H1 (cell line): ENCODE data around the gene FAM162B. TPM values are rescaled to one million over a fixed set of nuclear protein-coding genes. Genes with fewer than 3 reads are reported as not detected.

ENCODE experiments used
- CTCF ChIA-PET: fragments of 300-600 bp; sonication (Branson Sonifier 250); formaldehyde crosslinking; loops from one replicate; lab custom pipeline; 2021; ENCODE audit not compliant: partially characterized antibody; lab: Charles Lee
- POLR2A ChIA-PET: fragments of 300-600 bp; sonication (Branson Sonifier 250); formaldehyde crosslinking; loops from one replicate; lab custom pipeline; 2021; ENCODE audit warnings: inconsistent platforms; ENCODE audit not compliant: partially characterized antibody; lab: Charles Lee
- DNase-seq, 2 experiments: peaks; one replicate each; pipeline versions ENCODE4 v3.0.0 to v3.0.0-alpha.2; 2010 to 2022; ENCODE audit warnings: low spot score in 2 of 2, low read depth in 1 of 2, mixed read lengths in 1 of 2
- FAIRE-seq: peaks from 2 replicates; lab custom pipeline; 2011; peaks lifted over from hg19 to GRCh38; lab: Jason Lieb, UNC
- H2AFZ ChIP-seq: 2 replicates; pipeline ENCODE4 v1.8.1; 2012; ENCODE audit warnings: low read length, inconsistent platforms
- H2AK5ac ChIP-seq: 2 replicates; pipeline ENCODE4 v1.6.1; 2013; ENCODE audit warnings: low read depth, low read length
- H2BK120ac ChIP-seq: replicated peaks from 2 replicates; pipeline ENCODE3; 2013; ENCODE audit warnings: low read depth, low read length, inconsistent platforms
- H2BK12ac ChIP-seq: 2 replicates; pipeline ENCODE4 v1.6.1; 2013; ENCODE audit warnings: low read depth, low read length
- H2BK15ac ChIP-seq: 2 replicates; pipeline ENCODE4 v1.6.1; 2013; ENCODE audit warnings: low read length
- H2BK20ac ChIP-seq: 2 replicates; pipeline ENCODE4 v1.6.1; 2013; ENCODE audit warnings: low read length
- H2BK5ac ChIP-seq: 2 replicates; pipeline ENCODE4 v1.6.1; 2013; ENCODE audit warnings: low read depth, low read length
- H3K14ac ChIP-seq: 2 replicates; pipeline ENCODE4 v1.6.1; 2013; ENCODE audit warnings: inconsistent platforms; ENCODE audit not compliant: insufficient read length
- H3K18ac ChIP-seq: 2 replicates; pipeline ENCODE4 v1.6.1; 2013; ENCODE audit warnings: low read length; ENCODE audit errors: extremely low read depth
- H3K23ac ChIP-seq: 2 replicates; pipeline ENCODE4 v1.6.1; 2013; ENCODE audit warnings: inconsistent platforms; ENCODE audit not compliant: insufficient read length
- H3K23me2 ChIP-seq: 2 replicates; pipeline ENCODE4 v1.6.1; 2013; ENCODE audit warnings: low read depth, low read length
- H3K27ac ChIP-seq: 2 replicates; pipeline ENCODE4 v1.6.1; 2011; ENCODE audit warnings: low read depth, low read length, inconsistent platforms
- H3K27me3 ChIP-seq, 4 experiments: replicated peaks in 1 of 4; 1 replicate in 1 of 4; 2 replicates in 3 of 4; pipeline versions ENCODE4 v1.6.1 to v1.8.1; 2011 to 2013; ENCODE audit warnings: low read length in 3 of 4, mild to moderate bottlenecking in 3 of 4, inconsistent platforms in 2 of 4, mixed read lengths in 2 of 4, moderate library complexity in 1 of 4; ENCODE audit not compliant: control insufficient read depth in 3 of 4, insufficient read depth in 3 of 4; ENCODE audit errors: extremely low read depth in 1 of 4
- H3K36me3 ChIP-seq, 4 experiments: 2 replicates each; pipeline versions ENCODE4 v1.6.1 to v1.8.1; 2011 to 2013; ENCODE audit warnings: mild to moderate bottlenecking in 4 of 4, low read length in 3 of 4, moderate library complexity in 2 of 4, control low read depth in 1 of 4, inconsistent platforms in 1 of 4; ENCODE audit not compliant: insufficient read depth in 4 of 4, control insufficient read depth in 2 of 4
- H3K4ac ChIP-seq: replicated peaks from 2 replicates; pipeline ENCODE3; 2013; ENCODE audit warnings: low read length, low read depth, mixed read lengths, inconsistent platforms; ENCODE audit not compliant: insufficient read length
- H3K4me1 ChIP-seq, 4 experiments: replicated peaks in 1 of 4; 1 replicate in 1 of 4; 2 replicates in 3 of 4; pipeline versions ENCODE4 v1.6.1 to v1.8.1; 2011 to 2013; ENCODE audit warnings: low read length in 3 of 4, inconsistent platforms in 2 of 4, mixed read lengths in 1 of 4; ENCODE audit not compliant: insufficient read depth in 4 of 4, control insufficient read depth in 3 of 4
- H3K4me2 ChIP-seq, 2 experiments: 2 replicates each; pipeline versions ENCODE4 v1.6.1 to v1.8.1; 2011 to 2013; ENCODE audit warnings: low read depth in 2 of 2, low read length in 2 of 2, control low read depth in 1 of 2, inconsistent platforms in 1 of 2, mild to moderate bottlenecking in 1 of 2; ENCODE audit not compliant: insufficient read depth in 1 of 2
- H3K4me3 ChIP-seq, 4 experiments: fragments of 200-600, 300-600 bp in 1 of 4; sonication (generic), shearing (Covaris generic), sonication (Bioruptor Twin) in 1 of 4; 2 replicates each; pipeline versions ENCODE4 v1.5.1 to v1.8.1; 2011 to 2016; ENCODE audit warnings: low read length in 4 of 4, low read depth in 3 of 4, control low read depth in 2 of 4, inconsistent platforms in 2 of 4, mild to moderate bottlenecking in 2 of 4, mixed read lengths in 1 of 4, moderate library complexity in 1 of 4; ENCODE audit not compliant: insufficient read depth in 2 of 4; ENCODE audit errors: extremely low read depth in 1 of 4
- H3K56ac ChIP-seq: replicated peaks from 2 replicates; pipeline ENCODE3; 2013; ENCODE audit warnings: low read depth, mild to moderate bottlenecking, mixed read lengths, low read length, inconsistent platforms; ENCODE audit not compliant: insufficient read length
- H3K79me1 ChIP-seq: 2 replicates; pipeline ENCODE4 v1.6.1; 2013; ENCODE audit warnings: low read depth, low read length, control low read depth
- H3K79me2 ChIP-seq, 2 experiments: 2 replicates each; pipeline versions ENCODE4 v1.6.1 to v1.8.1; 2012 to 2013; ENCODE audit warnings: low read length in 2 of 2, mild to moderate bottlenecking in 2 of 2, inconsistent platforms in 1 of 2; ENCODE audit not compliant: insufficient read depth in 2 of 2, control insufficient read depth in 1 of 2
- H3K9ac ChIP-seq, 4 experiments: replicated peaks in 1 of 4; 1 replicate in 1 of 4; 2 replicates in 3 of 4; pipeline versions ENCODE4 v1.6.1 to v1.8.1; 2011 to 2013; ENCODE audit warnings: low read depth in 3 of 4, low read length in 3 of 4, control low read depth in 2 of 4, mild to moderate bottlenecking in 2 of 4, moderate library complexity in 2 of 4, inconsistent platforms in 1 of 4; ENCODE audit errors: extremely low read depth in 1 of 4
- H3K9me3 ChIP-seq, 2 experiments: 2 replicates each; pipeline versions ENCODE4 v1.6.1 to v1.8.1; 2012 to 2013; ENCODE audit warnings: mild to moderate bottlenecking in 2 of 2, moderate library complexity in 2 of 2, control low read depth in 1 of 2, inconsistent platforms in 1 of 2, low read depth in 1 of 2, low read length in 1 of 2, mixed read lengths in 1 of 2; ENCODE audit not compliant: insufficient read depth in 2 of 2
- H4K20me1 ChIP-seq, 2 experiments: replicated peaks in 1 of 2; 2 replicates each; pipeline versions ENCODE3 to v1.8.1; 2011 to 2013; ENCODE audit warnings: inconsistent platforms in 2 of 2, low read length in 2 of 2, mild to moderate bottlenecking in 1 of 2; ENCODE audit not compliant: insufficient read depth in 2 of 2, control insufficient read depth in 1 of 2
- H4K5ac ChIP-seq: 2 replicates; pipeline ENCODE4 v1.6.1; 2013; ENCODE audit warnings: low read length, low read depth, mixed read lengths, inconsistent platforms; ENCODE audit not compliant: insufficient read length
- H4K8ac ChIP-seq: 2 replicates; pipeline ENCODE4 v1.8.0; 2013; ENCODE audit warnings: mild to moderate bottlenecking, moderate library complexity, low read length, inconsistent platforms; ENCODE audit not compliant: insufficient read depth; ENCODE audit errors: extremely low read depth
- H4K91ac ChIP-seq: replicated peaks from 2 replicates; pipeline ENCODE3; 2013; ENCODE audit warnings: low read length, mixed read lengths, inconsistent platforms; ENCODE audit not compliant: insufficient read length
- ASH2L ChIP-seq: fragments of 200-600, 300-600 bp; sonication (generic); IDR thresholded peaks from one replicate; pipeline ENCODE4 v1.7.1; 2017; ENCODE audit warnings: low read length
- BCL11A ChIP-seq, 2 experiments: IDR thresholded peaks; one replicate each; pipeline ENCODE4 v1.6.1; 2011; ENCODE audit warnings: low read depth in 2 of 2, low read length in 2 of 2, mild to moderate bottlenecking in 2 of 2
- BRCA1 ChIP-seq: IDR thresholded peaks from 2 replicates; pipeline ENCODE4 v1.6.1; 2012; ENCODE audit warnings: low read depth, low read length, improper control_type of control experiment
- CBX8 ChIP-seq: fragments of 300-800, 300-1000 bp; sonication (generic); IDR thresholded peaks from 2 replicates; pipeline ENCODE4 v1.7.1; 2016; ENCODE audit warnings: low read depth, low read length, borderline replicate concordance
- EZH2 ChIP-seq: fragments of 200-600 bp; sonication (generic); IDR thresholded peaks from 2 replicates; pipeline ENCODE4 v1.7.1; 2012; ENCODE audit warnings: low read depth, mild to moderate bottlenecking, moderate library complexity, low read length, inconsistent platforms; ENCODE audit not compliant: severe bottlenecking
- PHF8 ChIP-seq: fragments of 200-600 bp; sonication (generic); conservative IDR thresholded peaks from 2 replicates; pipeline ENCODE4 v1.7.1; 2012; ENCODE audit warnings: low read depth, mild to moderate bottlenecking, inconsistent platforms, low read length, moderate library complexity
- POLR2A ChIP-seq, 2 experiments: IDR thresholded peaks; 1 replicate in 1 of 2; 2 replicates in 1 of 2; pipeline ENCODE4 v1.6.1; 2011; ENCODE audit warnings: low read depth in 2 of 2, low read length in 2 of 2, mild to moderate bottlenecking in 2 of 2; ENCODE audit errors: control extremely low read depth in 1 of 2
- RAD21 ChIP-seq, 2 experiments: IDR thresholded peaks in 1 of 2; conservative IDR thresholded peaks in 1 of 2; 2 replicates each; pipeline ENCODE4 v1.6.1; 2011; ENCODE audit warnings: low read depth in 2 of 2, low read length in 2 of 2, improper control_type of control experiment in 1 of 2, inconsistent platforms in 1 of 2, mild to moderate bottlenecking in 1 of 2, moderate library complexity in 1 of 2
- RNF2 ChIP-seq: fragments of 200-900, 300-1000 bp; sonication (generic); IDR thresholded peaks from 2 replicates; pipeline ENCODE4 v1.7.1; 2016; ENCODE audit warnings: borderline replicate concordance, low read depth, mild to moderate bottlenecking, antibody characterized with exemption, low read length; ENCODE audit not compliant: poor library complexity, severe bottlenecking; ENCODE audit errors: missing control alignments
- SIRT6 ChIP-seq: IDR thresholded peaks from one replicate; pipeline ENCODE4 v1.7.1; 2012; ENCODE audit warnings: low read length, inconsistent platforms
- SIX5 ChIP-seq: IDR thresholded peaks from 2 replicates; pipeline ENCODE4 v1.6.1; 2011; ENCODE audit warnings: mild to moderate bottlenecking, low read depth, low read length
- TAF1 ChIP-seq: IDR thresholded peaks from 2 replicates; pipeline ENCODE4 v1.6.1; 2011; ENCODE audit warnings: mild to moderate bottlenecking, low read depth, low read length
- ZNF274 ChIP-seq: IDR thresholded peaks from 2 replicates; pipeline ENCODE4 v1.7.0; 2012; ENCODE audit warnings: low read length, borderline replicate concordance; ENCODE audit errors: extremely low read depth
- WGBS, 2 experiments: shearing (Covaris generic) in 1 of 2; methylation state at CpG; one replicate each; pipeline versions ENCODE4 v1.1.6 to v1.1.7; 2013 to 2015; ENCODE audit warnings: low lambda C conversion rate in 2 of 2, mixed read lengths in 2 of 2, inconsistent platforms in 1 of 2, low coverage in 1 of 2, missing lambda C conversion rate in 1 of 2; ENCODE audit not compliant: insufficient replicate concordance in 2 of 2, insufficient coverage in 1 of 2, insufficient read length in 1 of 2; ENCODE audit errors: extremely low coverage in 1 of 2, missing lambda C conversion rate in 1 of 2; 5-methylcytosine and 5-hydroxymethylcytosine counted together
- polyA plus RNA-seq, 7 experiments: library from polyadenylated mRNA; depleted of rRNA in 3 of 7; stranded (reverse) in 5 of 7; unstranded in 2 of 7; fragments of >200 nt in 5 of 7; fragments of 200-250 nt in 2 of 7; gene quantifications; 1 replicate in 5 of 7; 2 replicates in 1 of 7; 4 replicates in 1 of 7; pipeline versions ENCODE4 v1.2.1 to v1.2.3, GENCODE V29; 2011 to 2013; ENCODE audit warnings: missing spikeins in 2 of 7, mixed read lengths in 2 of 7
- total RNA-seq: library from RNA; stranded (reverse); fragmentation: NEBNext Ultra II Directional; extraction: Animal tissue kit (Norgen Biotek cat#: 25700); gene quantifications from 2 replicates; pipeline ENCODE4 v1.2.1, GENCODE V29; 2021

The FAM162B gene
- total and polyA plus RNA-seq, 2 of the 8 experiments (the other 6 are each of a cell fraction or from before 2014, with no cell fraction given) = 2.6 to 3.2 TPM

GRCh38 chr6:116714296-116714695 is 51.2 kb downstream of the FAM162B start:
- H3K36me3 ChIP-seq = peaks cover 0 to 36% (median 12%) of the 10 kb centered on the region in 4 experiments; a peak in 7 of 8 replicates
- H2AFZ ChIP-seq = no peak overlapping the region
- no peak overlapping the region for H4K91ac ChIP-seq
- no peak for FAIRE-seq
- H2BK5ac ChIP-seq = no peak overlapping the region
- no peak overlapping the region for H2BK15ac ChIP-seq
- no peak overlapping the region for H3K23ac ChIP-seq
- no peak overlapping the region for H2BK12ac ChIP-seq
- H3K4me1 ChIP-seq = no peaks in the 10 kb centered on the region
- 82% methylated on average over 1 of the region's 1 CpG; no CpG with 5 or more reads in 1 of the 2 experiments for WGBS, 2 experiments
- no peak overlapping the region for H3K18ac ChIP-seq
- no peaks in the 10 kb centered on the region for H3K79me2 ChIP-seq
- H2AK5ac ChIP-seq = no peak overlapping the region
- H3K56ac ChIP-seq = no peak overlapping the region
- H2BK20ac ChIP-seq = no peak overlapping the region
- H3K9ac ChIP-seq = no peak overlapping the region; a peak in 1 of 7 replicates
- no peak overlapping the region for H4K5ac ChIP-seq
- no peak overlapping the region for H3K4me2 ChIP-seq
- no peak overlapping the region for H3K4me3 ChIP-seq
- no peak for DNase-seq
- no peak overlapping the region for H4K8ac ChIP-seq
- ChIA-PET POLR2A (no interaction called here), CTCF (interaction anchor here (0.6 to 1.2 kb wide), 2 partner anchors 83 to 1029 kb away, joined by 3 to 5 read pairs; no protein-coding TSS in a partner anchor)
- H3K4ac ChIP-seq = no peak overlapping the region
- H4K20me1 ChIP-seq = no peaks in the 10 kb centered on the region
- H3K79me1 ChIP-seq = no peaks in the 10 kb centered on the region
- H3K14ac ChIP-seq = no peak overlapping the region
- H3K9me3 ChIP-seq = 0 out of 4 replicates have a peak, but pooled peaks cover 0 to 2% of the 10 kb centered on the region in 2 experiments
- H3K27ac ChIP-seq = no peak overlapping the region
- no peaks in the 10 kb centered on the region for H3K27me3 ChIP-seq
- no peaks in the 10 kb centered on the region for H3K23me2 ChIP-seq
- H2BK120ac ChIP-seq = no peak overlapping the region
- TF ChIP-seq BRCA1 (no peak), SIRT6 (no peak), PHF8 (no peak), BCL11A (IDR thresholded peaks at IDR 0.05; ENCODE audit: low read depth in 2 of 2, low read length in 2 of 2) (no peak), ASH2L (no peak), CBX8 (no peak), POLR2A (IDR thresholded peaks at IDR 0.05; ENCODE audit: control extremely low read depth in 1 of 2, low read depth in 2 of 2, low read length in 2 of 2) (no peak), SIX5 (no peak), RAD21 (IDR thresholded peaks at IDR 0.05 in 1 of 2, conservative IDR thresholded peaks at IDR 0.05 in 1 of 2; ENCODE audit: low read depth in 2 of 2, low read length in 2 of 2) (no peak), RNF2 (no peak), ZNF274 (no peak), TAF1 (no peak), EZH2 (no peak)
